A549 treated with AZD9567 at 1 μM for 4 hours (cell line): ENCODE measurements around the gene CD28. TPM values are rescaled to one million over a fixed set of nuclear protein-coding genes. Genes with fewer than 3 reads are reported as not detected.

ENCODE experiments used
- total RNA-seq: library from RNA; stranded (reverse); fragments of 200-300 nt; extraction: Qiagen RNA extraction; gene quantifications from 5 replicates; pipeline ENCODE4 v1.2.3, GENCODE V29; 2022; ENCODE audit not compliant: insufficient read depth

CD28 gene
- not detected in 5 replicates for total RNA-seq

DNA sequence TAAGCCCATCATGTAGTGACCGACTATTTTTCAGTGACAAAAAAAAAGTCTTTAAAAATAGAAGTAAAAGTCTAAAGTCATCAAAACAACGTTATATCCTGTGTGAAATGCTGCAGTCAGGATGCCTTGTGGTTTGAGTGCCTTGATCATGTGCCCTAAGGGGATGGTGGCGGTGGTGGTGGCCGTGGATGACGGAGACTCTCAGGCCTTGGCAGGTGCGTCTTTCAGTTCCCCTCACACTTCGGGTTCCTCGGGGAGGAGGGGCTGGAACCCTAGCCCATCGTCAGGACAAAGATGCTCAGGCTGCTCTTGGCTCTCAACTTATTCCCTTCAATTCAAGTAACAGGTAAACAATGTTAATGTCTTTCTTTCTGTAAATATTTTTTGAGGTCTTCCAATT, at the start of gene CD28:
Gene CD28, plus strand, starts transcription at position 237 of the 400 bp plus-strand sequence. Its CDS starts 58 bp downstream, at position 295.

Other genes with a start within 250 kb of the CD28 start
- gene RAPH1, start 171.3 kb upstream of the CD28 start, total RNA-seq: 5.1 to 8.5 TPM (median 6.6 TPM) in 5 replicates
- gene CTLA4, start 161.1 kb downstream of the CD28 start, total RNA-seq: not detected in 5 replicates
- gene ICOS, start 230.1 kb downstream of the CD28 start, total RNA-seq: not detected in 5 replicates